Cardiac muscle cell (in vitro differentiated cells and primary cell): ENCODE data around the gene ATXN7. TPM values are rescaled to one million over a fixed set of nuclear protein-coding genes. Genes with fewer than 3 reads are reported as not detected.

Source experiments
- DNase-seq, 2 donors: peaks; one replicate each; pipeline versions ENCODE4 v3.0.0 to v3.0.0-alpha.2; 2010 to 2017; ENCODE audit warnings: low read depth in 1 of 2, low spot score in 1 of 2
- H3K27ac ChIP-seq: fragments of 200-600 bp; sonication (generic); 2 replicates; pipeline ENCODE4 v1.5.1; 2016
- H3K27me3 ChIP-seq: fragments of 200-600 bp; sonication (generic); 2 replicates; pipeline ENCODE4 v1.6.0; 2016; ENCODE audit warnings: control low read depth
- H3K36me3 ChIP-seq: fragments of 200-600 bp; sonication (generic); 2 replicates; pipeline ENCODE4 v1.5.1; 2016; ENCODE audit warnings: control low read depth
- H3K4me1 ChIP-seq: fragments of 200-600 bp; sonication (generic); 2 replicates; pipeline ENCODE4 v1.8.1; 2017; ENCODE audit warnings: low read depth, mild to moderate bottlenecking, mixed run types
- H3K4me3 ChIP-seq: fragments of 200-600 bp; sonication (generic); 2 replicates; pipeline ENCODE4 v1.5.1; 2016; ENCODE audit warnings: mild to moderate bottlenecking
- H3K9me3 ChIP-seq: fragments of 200-600 bp; sonication (generic); 2 replicates; pipeline ENCODE4 v1.5.1; 2017; ENCODE audit warnings: low read depth, mild to moderate bottlenecking, control low read depth
- polyA plus RNA-seq: library from polyadenylated mRNA; unstranded; fragments of >200 nt; fragmentation: Nextera tagmentation; extraction: Ambion mirVana; gene quantifications from 2 replicates; pipeline ENCODE4 v1.2.1, GENCODE V29; 2016
- total RNA-seq: library from RNA; depleted of rRNA; stranded (reverse); fragments of >200 nt; gene quantifications from 2 replicates; pipeline ENCODE4 v1.2.3, GENCODE V29; 2016
- TF ChIP-seq, protein P1 (sequence below): IDR thresholded peaks from 2 replicates; pipeline ENCODE4 v1.5.1; 2012; ENCODE audit warnings: low read depth, mild to moderate bottlenecking, low read length

ATXN7 gene
- total and polyA plus RNA-seq, 2 experiments from 2014 or later, result 8.2 to 8.3 TPM

DNA sequence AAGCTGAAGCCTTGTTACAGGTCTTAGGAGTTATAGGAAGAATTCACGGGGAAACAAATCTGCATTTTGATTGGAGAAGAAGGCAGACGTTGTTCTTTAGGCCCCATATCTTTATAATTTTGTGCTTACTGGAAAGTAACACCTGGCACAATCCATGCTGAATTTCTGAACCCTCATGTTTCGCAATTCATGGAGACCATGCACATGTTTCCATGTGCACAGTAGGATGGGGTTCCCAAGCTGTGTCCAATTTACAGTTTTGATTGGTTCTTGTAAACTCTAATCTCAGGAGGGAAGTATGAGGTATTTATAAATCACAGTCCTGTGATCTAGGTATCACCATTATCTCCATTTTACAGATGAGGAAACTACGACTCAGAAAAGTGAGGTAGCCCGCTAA, 56.3 kb downstream of the ATXN7 start:
- H3K27ac ChIP-seq, result no peak overlapping the region
- H3K36me3 ChIP-seq, result peaks cover 5% of the 10 kb centered on the region
- DNase-seq, result no peak
- no peaks in the 10 kb centered on the region for H3K9me3 ChIP-seq
- H3K27me3 ChIP-seq, result no peaks in the 10 kb centered on the region
- no peaks in the 10 kb centered on the region for H3K4me1 ChIP-seq
- no peak overlapping the region for H3K4me3 ChIP-seq
- TF ChIP-seq, protein P1, sequence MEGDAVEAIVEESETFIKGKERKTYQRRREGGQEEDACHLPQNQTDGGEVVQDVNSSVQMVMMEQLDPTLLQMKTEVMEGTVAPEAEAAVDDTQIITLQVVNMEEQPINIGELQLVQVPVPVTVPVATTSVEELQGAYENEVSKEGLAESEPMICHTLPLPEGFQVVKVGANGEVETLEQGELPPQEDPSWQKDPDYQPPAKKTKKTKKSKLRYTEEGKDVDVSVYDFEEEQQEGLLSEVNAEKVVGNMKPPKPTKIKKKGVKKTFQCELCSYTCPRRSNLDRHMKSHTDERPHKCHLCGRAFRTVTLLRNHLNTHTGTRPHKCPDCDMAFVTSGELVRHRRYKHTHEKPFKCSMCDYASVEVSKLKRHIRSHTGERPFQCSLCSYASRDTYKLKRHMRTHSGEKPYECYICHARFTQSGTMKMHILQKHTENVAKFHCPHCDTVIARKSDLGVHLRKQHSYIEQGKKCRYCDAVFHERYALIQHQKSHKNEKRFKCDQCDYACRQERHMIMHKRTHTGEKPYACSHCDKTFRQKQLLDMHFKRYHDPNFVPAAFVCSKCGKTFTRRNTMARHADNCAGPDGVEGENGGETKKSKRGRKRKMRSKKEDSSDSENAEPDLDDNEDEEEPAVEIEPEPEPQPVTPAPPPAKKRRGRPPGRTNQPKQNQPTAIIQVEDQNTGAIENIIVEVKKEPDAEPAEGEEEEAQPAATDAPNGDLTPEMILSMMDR, result no peak

DNA sequence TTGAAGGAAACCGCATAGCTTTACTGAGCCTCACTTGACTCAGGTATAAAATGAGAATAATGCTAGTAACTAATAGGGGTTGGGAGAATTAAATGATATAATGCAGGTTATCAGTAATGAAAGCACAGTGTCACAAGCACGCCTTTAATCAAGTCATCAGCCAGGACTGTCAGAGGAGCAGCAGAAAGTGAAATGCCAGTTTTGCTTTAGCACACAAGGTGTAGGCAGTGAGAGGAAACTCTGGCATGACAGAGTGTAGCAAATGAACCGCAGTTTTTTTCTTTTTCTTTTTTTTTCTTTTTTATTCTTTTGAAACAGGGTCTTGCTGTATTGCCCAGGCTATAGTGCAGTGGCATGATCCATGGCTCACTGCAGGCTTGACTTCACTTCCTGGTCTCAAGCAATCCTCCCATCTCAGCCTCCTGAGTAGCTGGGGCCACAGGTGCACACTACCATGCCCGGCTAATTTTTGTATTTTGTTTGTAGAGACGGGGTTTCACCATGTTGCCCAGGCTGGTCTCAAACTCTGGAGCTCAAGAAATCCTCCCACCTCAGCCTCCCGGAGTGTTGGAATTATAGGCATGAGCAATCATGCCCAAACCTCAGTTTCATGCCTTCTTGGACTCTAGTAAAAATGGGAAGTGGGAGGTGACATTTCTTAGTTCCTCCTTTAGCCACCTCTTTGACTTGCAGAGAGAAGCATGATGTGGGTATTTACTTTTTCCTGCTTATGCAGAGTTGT, 58.2 kb downstream of the ATXN7 start:
- no peaks in the 10 kb centered on the region for H3K36me3 ChIP-seq
- no peak for DNase-seq
- TF ChIP-seq, protein P1, result no peak

DNA sequence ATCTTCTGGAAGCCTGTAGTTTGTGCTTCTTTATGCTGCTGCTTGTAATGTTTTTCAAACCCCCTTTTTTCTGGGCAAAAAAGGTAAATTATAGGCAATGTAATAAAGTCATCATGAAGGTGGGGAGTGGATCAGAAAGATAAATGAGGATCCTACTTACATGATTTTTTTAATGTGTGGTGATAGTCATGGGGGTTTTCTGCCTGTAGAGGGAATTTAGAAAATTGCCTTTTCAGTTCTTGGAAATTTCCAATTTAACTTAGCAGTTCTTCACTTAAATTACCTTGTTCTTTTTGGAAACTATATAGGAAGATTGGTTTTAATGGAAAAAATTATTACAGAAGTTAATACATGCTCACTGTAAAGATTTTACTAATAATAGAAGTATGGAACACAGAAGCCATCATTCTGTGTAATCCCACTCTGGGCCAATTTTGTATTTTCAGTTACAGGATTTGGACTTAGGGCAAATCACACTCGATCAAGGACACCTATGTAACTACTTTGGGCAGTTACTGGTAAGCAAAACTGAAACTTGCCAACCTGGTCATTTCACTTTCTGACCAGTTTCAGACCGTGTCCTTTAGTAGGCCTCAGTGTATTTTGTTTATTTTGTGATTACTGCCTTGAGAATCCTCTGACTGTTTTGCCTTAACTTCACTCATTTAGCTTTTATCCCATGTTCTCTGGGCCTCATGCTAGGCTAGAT, 59.0 kb downstream of the ATXN7 start:
- TF ChIP-seq, protein P1, result no peak
- no peak for DNase-seq
- H3K9me3 ChIP-seq, result no peaks in the 10 kb centered on the region
- H3K36me3 ChIP-seq, result no peaks in the 10 kb centered on the region
- no peaks in the 10 kb centered on the region for H3K27me3 ChIP-seq
- no peaks in the 10 kb centered on the region for H3K4me1 ChIP-seq
- no peak overlapping the region for H3K27ac ChIP-seq
- H3K4me3 ChIP-seq, result no peak overlapping the region

More for the DNA sequence above, 58.2 kb downstream of the ATXN7 start:
- H3K27me3 ChIP-seq, result no peaks in the 10 kb centered on the region
- no peak overlapping the region for H3K27ac ChIP-seq
- H3K4me1 ChIP-seq, result no peaks in the 10 kb centered on the region
- no peak overlapping the region for H3K4me3 ChIP-seq
- H3K9me3 ChIP-seq, result no peaks in the 10 kb centered on the region

DNA sequence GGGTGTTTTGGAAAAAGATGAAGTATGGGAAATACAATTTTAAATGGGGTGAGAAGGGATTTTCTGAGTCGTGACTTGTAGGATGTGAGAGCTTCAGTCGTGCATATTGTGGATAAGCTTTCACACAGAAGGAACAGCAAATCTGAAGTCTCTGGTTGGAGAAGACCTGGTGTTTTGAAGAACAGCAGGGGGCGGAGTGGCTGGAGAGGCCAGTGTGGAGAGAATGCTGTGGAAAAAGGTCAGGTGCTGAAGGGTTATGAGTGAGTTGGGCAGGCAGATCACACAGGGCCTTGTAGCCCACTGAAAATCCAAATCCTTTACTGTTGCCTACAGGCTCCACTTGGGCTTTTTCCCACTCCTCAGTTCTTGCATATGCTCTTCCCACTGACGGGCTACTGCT, 62.6 kb downstream of the ATXN7 start:
- no peaks in the 10 kb centered on the region for H3K27me3 ChIP-seq
- no peak for DNase-seq
- H3K9me3 ChIP-seq, result no peaks in the 10 kb centered on the region
- no peak overlapping the region for H3K27ac ChIP-seq
- H3K4me3 ChIP-seq, result no peak overlapping the region
- no peaks in the 10 kb centered on the region for H3K36me3 ChIP-seq
- TF ChIP-seq, protein P1, result no peak
- H3K4me1 ChIP-seq, result no peaks in the 10 kb centered on the region

DNA sequence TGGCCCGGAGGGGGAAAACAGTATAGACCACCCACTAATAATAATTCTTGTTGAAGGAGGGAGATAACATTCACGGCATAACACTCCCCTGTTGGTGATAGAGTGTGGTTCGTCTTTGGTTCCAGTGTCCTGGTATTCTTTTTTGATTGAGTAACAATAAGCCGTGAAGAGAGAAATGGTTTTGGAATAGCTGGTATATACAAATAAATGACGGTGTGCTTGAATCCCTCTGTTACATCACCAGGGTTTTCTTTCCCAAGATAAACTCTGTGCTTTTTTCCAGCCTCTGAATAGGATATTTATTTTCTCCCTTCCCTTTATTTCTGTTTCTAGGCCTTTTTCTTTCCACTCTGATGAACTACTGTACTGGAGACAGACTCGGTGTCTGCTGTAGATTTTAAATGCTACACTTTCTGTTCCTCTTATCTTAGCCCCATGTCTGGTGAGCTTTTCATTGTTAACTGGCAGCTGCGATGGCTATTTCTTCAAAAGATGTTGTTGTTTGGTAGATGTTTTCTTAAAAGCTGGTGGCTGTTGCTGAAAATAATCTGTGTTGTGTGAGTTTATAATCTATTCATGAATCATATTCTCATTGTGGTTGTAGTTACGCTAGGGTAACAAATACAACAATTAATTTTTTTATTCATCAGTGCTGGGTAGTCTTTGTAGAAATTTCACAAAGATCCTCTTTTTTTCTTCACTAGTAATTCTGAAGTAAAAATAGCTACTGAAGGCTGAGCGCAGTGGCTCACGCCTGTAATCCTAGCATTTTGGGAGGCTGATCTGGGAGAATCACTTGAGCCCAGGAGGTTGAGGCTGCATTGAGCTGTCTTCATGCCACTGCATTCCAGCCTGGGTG, 64.0 kb downstream of the ATXN7 start:
- TF ChIP-seq, protein P1, result no peak
- Histone ChIP-seq H3K27me3 (no peaks in the 10 kb centered on the region), H3K9me3 (no peaks in the 10 kb centered on the region), H3K4me3 (no peak overlapping the region), H3K4me1 (peaks cover 2% of the 10 kb centered on the region), H3K27ac (no peak overlapping the region), H3K36me3 (no peaks in the 10 kb centered on the region)
- no peak for DNase-seq
